NCI-H1436 (cell line): ENCODE data around the gene UNCX.

Experiments
- DNase-seq: peaks from one replicate; lab custom pipeline; 2025; lab: John Stamatoyannopoulos, UW

UNCX gene

DNA sequence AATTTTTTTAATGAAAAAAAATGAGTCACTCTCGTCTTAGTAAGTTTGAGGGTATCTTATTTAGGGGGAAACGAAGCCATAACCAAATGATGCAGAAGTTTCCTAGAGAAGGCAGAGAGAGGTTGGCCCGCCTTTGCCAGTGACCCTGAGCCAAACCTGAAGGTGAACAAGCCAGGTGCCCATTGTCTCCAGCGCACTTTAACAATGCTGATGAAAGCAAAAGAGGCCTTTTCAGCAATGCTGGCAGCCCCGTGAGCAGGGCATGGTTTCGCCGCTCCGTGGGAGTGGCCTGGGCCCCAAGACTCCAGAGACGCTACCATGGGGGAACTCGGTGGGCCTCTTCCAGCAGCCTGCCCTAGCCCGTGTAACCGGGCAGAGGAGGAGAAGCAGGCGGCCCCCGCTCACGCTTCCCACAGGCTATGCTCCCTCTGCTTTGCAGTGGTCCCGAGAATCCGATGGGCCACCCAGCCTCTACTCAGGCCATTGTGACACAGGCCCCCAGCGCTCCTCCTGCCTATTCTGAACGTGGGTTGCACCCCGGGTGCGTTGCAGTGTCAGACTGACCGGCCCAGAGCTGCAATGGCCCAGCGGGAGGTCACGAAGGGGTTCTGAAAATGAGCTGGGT, 14.0 kb upstream of the UNCX start:
- no peak for DNase-seq

- DNase-seq = no peak
These were observed 13.2 kb upstream of the UNCX start for GRCh38 chr7:1219498-1219897.

DNA sequence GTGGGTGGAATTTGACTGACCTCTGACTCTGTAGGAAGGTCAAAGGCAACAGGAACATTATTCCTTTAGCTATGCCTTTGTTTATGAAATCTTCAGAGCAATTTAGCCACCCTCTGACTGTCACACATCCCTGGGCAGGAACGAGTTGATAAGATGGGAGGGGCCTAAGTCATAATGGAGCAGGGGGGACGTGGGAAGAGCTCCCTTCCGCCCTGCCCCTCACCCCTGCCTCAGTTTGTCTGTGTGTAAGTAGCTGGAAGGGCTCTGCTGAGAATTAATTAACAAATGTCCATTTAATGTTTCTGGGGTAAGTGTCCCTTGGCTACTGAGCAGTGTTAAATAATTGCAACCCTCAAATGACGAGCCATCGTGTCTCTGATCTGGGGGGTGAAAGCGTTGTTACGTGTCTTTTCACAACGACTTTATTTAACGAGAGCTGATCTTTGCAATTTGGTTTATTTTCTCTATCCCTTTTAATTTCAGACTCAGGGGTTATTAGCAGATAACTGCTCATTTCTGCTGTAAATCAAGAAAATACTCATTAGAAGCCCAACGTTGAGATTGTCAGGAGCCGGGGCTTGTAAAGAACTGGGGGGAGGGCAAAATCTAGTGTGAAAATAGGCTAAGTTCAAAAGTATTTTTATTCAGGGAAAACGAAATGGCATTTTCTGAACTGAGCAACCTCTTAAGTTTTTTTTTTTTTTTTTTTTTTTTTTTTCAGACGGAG, 12.5 kb upstream of the UNCX start:
- DNase-seq = no peak

- no peak for DNase-seq
These were observed 11.5 kb upstream of the UNCX start for GRCh38 chr7:1220977-1221745.

DNA sequence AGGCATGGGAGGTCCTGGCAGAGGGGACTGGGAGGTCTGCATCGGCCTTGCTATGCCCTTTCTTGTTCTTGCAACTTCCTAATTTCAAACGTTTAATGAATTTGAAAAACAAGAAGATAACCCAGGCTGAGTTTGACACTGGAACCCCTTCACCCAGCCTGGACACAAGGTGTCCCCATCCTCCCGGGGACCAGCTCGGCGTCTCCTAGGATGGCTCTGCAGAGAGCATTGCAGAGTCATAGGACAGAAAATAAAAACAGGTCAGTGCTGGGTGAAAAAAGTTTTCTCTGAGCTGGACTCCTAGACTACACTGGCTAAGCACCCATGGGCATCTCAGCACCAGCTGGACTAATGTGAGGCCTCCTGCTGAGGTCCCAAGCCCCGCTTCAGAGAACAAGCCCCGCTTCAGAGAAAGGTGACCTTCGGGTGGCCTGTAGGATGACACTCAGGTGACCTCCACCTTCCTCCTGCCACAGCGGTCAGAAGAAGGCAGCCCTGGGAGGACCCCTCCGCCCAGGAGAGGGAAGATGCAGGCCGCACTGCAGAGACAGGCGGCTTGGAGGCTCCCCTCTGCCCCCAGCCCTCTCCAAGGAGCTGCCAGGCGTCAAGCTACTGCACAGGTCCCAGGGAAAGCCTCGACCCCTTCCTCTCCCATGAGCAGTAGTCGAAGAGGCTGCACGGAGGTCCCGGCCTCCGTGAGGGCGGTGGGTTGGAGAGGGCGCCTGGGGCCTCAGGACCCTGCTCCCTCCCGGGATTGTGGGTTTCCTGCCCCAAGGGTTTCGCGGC, 9.3 kb upstream of the UNCX start:
- DNase-seq = no peak

- DNase-seq = no peak
These were observed 8.5 kb upstream of the UNCX start for GRCh38 chr7:1224086-1224716.

GRCh38 chr7:1225030-1225429, 7.6 kb upstream of the UNCX start:
- no peak for DNase-seq

GRCh38 chr7:1225441-1226185, 7.1 kb upstream of the UNCX start:
- DNase-seq = peak; percentile 14

- DNase-seq = no peak
These were observed 6.3 kb upstream of the UNCX start for GRCh38 chr7:1226186-1226901.

- DNase-seq = no peak
These were observed 5.4 kb upstream of the UNCX start for GRCh38 chr7:1227071-1227804.

DNA sequence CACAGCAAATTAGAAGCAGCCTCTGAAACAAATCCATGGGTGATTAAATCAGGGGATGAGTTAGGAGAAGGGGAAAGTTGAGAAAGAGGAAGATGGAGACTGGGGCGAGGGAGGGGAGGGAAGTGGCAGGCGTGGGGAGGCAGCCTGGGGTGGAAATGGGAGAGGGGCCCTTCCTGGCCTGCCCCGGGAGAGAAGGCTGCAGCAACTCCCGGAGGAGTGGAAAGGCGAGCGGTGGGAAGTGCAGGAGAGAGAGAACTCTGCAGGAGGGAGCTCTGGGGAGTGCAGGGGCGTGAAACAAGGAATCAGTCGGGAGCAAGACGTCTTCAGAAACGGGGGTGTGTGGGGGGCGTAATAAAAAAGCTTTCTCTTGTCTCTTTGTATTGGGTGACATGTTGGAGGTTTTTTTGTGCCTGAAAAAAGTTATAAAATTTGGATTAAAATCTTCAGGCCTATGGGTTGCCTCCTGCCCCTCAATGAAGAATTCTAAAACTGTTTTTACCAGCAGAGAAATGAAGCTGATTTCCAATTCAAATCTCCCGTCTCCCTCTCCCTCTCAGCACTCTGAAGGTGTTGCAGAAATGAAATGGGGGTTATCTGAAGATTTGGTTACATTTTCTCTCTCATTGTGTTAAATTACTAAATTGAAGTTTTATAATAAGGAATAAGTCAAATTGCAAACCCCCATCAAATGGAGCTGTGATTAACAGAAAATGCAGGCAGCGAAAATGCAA, 4.7 kb upstream of the UNCX start:
- DNase-seq = no peak

DNA sequence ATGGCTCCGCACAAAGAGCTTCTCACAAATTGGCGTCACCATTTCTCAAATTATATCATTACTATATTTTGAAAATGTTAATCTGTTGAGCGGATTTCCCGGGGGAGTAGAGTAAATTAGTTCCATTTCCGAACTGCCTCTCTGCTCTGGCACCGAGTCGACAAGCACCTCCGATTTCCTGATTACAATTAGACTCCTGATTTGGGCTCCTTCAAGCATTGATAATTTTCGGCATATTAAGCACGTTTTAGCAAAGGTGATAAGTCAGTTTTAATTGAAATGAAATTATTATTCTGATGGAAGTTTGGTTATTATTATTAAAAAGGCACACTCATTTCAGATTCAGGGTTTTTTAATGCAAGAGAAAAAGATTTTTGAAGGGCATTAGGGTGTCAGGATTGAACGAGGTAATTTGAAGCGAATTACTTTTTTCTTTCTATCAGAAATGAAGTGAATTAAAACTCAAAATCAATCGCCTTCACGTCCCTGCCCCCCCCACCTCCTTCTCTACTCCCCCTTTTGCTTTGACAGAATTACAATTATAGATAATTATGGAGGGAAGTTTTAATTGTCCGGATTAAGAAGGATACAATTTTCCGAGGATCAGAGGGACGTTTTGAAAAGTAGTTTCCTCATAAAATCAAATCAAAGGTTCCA, 4.0 kb upstream of the UNCX start:
- DNase-seq = peak; percentile 74

GRCh38 chr7:1229202-1229947, 3.3 kb upstream of the UNCX start:
- DNase-seq = no peak

GRCh38 chr7:1229956-1230355, 2.7 kb upstream of the UNCX start:
- DNase-seq = no peak

DNA sequence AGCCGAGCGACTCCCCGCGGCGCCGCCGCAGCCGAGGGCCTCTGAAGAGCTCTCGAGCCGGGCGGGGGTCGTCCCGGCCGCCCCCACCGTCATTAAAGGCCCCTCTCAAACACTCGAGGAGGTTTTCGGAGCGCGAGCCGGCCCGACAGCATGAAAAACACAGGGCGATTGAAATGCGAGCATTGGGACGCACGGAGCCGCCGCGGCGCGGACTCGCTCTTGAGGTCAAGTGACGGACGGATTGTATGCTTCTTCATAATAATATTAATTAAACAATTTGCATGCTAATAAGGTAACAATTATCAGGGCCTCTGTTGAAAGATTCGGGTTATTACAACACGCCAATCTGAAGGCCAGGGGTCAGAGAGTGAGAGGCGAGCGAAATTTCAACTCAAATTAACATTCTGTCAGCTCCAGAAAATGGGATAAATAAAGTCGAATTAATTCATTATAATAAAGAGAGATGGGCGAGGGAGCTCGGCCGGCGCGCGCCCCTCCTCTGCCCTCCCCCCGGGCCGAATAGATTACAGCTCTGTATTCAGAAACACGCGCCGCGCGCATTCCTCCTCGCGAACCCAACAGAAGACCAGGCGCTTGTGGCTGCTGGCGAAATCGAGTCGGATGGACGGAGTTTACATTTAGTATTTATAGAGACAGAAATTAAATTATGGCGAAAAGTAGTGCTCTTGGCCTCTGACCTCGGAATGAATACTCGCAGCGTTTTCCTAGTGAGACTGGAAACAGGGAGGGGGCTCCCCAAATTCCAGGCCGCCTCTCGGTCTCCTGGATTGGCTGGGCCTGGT, 2.1 kb upstream of the UNCX start:
- no peak for DNase-seq

DNA sequence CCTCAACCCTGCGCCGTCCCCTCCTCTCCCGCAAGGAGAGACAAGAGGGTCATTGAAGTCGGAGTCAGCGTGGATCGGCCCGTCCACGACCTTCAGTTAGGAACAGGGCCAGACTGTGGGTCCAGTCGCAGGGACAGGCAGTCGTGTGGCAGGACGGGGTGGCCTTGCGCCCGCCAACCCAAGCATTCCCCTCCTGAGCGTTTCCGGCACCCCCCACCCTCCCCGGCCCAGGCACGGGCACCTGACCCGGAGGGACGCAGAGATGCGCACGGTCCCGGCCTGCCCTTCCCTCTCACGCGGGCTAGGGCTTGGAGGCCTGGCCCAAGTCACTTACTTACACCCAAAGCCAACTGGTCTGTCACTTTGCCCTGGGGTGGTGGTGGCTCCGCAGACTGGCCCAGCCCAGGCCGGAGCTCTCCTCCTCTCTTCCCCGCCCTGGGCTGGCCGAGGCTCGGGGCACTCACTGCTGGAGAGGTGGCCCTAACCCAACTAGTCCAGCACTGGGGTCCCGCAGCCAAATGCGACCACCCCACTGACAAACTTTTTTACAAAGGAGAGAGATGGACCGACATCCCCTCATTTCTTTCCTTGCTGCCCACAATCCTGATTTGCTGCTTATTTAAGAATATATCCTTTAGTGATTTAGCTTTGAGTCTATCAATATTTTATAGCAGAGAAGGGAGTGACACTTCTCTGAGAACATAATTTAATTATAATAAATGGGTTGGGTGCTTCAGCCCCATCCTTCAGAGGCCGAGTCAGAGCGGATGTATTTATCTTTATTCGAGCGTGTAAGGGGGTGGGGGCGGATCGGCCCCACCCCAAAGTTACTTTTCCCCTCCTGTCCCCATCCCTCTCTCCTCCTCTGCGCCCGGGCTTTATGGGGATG, 1.2 kb upstream of the UNCX start:
- DNase-seq = no peak
